ENCODE data around the gene C1orf116.
A peak's percentile ranks its signal among the peaks of the same experiment; 100 is the strongest.

The C1orf116 gene

GRCh38 chr1:207018707-207019106, 13.8 kb downstream of the C1orf116 start:
- DNase-seq = no peak

DNA sequence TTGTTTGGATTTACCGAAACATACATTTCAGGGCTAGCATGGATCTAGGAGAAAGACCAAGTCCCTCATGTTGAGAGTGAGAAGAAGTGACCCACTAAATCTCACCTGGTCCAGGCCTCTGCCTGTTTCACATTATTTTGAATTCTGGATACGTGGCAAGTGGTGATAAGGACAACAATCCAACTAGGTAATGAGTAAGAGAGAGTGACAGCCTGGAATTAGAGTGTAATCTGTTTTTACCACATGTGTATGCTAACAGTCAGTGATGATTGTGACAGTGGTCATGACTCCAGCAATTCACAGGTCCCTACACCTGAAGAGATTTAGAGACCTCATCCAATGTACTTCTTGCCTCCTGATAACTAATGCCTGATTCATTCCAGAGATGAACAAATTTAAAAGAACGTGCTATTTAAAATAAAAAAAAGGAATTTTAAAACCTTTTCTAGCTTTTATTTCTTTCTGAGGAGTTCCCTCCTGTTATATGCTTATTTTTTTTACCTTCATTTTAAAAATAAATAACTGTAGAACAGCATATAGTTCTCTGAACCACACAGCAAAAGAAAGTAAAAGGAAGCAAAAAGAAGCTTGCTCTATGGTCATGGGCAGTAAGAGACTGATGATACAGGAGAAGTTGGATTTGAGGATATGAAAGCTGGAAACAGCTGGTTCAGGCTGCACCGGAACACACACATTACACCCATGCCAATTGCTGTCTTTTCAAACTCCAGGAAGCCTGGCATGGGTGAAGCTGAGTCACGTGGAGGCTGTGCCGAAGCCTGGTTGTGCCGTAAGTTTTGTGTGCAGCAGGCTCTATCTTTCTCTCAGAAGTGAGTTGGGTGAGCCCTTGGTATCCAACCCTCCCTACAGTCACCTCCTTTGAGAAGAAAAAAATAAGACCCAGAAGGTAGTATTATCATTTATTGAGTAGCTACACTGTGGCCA, 14.7 kb downstream of the C1orf116 start:
- DNase-seq = no peak

- no peak for DNase-seq
Observed at GRCh38 chr1:207015791-207016190, 16.8 kb downstream of the C1orf116 start.

- DNase-seq = no peak
Observed at GRCh38 chr1:207014728-207015127, 17.8 kb downstream of the C1orf116 start.

- DNase-seq = no peak
Observed at GRCh38 chr1:207013321-207014085, 19.1 kb downstream of the C1orf116 start.

DNA sequence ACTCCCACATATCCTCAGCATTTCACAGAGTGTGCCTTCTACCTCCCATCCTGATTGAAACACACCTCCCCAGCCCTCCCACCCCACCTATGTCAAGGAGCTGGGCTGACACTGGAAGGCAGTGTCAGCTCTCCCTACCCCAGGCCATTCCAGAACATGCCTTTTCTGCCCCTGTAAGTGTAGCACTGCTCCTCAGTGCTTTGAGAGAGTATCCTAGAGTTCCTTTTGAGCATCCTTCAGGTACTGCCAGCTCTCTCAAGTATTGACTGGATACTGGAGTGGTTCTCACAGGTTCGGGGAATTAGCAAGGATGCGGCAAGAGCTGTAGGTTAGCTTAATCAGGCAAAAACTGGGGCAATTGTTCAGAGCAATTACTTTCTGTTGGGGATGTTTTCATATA, 21.8 kb downstream of the C1orf116 start:
- no peak for DNase-seq

- DNase-seq = no peak
Observed at GRCh38 chr1:207009945-207010344, 22.6 kb downstream of the C1orf116 start.

DNA sequence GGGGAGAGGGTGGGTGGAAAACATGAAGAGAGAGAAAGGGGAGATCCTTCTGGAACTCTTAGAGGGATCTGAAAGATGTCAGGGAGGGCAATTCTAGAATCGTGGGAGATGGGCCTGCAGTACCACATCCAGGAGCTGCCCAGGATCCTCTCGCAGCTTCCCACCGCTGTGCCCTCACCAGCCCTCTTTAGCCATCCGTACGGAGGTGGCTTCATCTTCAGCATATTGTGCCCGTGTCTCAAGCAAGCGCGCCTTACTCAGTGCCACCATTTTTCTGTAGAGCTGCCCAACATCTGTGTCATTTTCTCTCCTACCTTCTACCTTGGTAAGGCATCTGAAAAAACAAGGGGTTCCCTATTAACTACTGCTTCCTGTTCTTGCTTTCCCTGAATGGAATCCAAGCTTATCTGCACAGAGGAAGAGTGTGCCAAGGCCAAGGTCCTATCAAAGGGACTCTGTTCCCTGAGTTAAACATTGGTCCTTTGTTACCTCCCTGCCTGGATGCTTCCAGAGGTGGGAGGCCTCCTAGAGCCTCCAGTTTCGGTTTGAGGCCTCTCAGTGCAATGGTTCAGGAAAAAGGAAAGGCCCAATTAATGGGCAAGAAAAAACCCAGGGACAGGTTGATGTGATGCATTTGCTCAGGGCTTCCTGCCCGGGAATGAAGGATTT, 23.2 kb downstream of the C1orf116 start:
- DNase-seq = no peak

DNA sequence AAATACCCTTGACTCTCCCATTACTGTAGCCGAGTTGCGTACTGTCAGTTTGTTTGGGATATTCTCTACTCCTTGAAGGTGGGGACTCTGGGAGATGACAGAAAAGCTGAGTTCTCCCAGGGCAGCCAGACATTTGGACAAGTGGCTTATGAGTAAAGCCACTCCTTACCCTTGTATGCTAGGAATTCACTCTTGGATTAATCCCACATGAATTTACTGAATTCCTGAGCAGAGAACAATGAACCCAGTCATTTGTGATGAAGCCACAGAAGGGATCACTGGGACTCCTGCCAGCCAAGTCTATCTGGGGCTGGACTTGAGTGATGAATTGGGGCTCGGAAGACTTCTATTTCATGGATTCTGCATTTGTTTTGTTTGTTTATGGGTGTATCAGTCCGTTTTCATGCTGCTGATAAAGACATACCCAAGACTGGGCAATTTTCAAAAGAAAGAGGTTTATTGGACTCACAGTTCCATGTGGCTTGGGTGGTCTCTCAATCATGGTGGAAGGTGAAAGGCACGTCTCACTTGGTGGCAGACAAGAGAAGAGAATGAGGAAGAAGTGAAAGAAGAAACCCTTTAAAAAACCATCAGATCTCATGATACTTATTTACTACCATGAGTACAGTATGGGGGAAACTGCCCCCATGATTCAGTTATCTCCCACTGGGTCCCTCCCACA, 25.1 kb downstream of the C1orf116 start:
- DNase-seq = peak; percentile 70

DNA sequence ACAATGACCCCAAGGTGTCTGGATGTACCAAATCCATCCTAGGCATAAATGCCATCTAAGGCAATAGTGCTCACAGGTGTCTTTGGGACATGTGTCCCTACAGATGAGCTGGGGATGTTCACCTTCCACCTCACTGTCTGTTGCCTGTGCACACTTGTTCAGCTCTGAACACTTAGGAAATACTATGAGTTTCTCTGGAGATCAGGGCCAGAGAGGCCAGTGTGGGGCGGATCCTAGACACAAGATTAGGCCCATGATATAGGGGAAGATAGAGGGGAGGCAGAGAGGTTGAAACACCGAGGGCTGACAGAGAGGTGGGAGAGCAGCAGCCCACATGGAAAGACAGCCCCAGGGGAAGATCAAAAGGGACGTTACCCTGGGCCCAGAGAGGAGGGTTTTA, 25.6 kb downstream of the C1orf116 start:
- DNase-seq = no peak

GRCh38 chr1:207006083-207006482, 26.5 kb downstream of the C1orf116 start:
- DNase-seq = no peak

DNA sequence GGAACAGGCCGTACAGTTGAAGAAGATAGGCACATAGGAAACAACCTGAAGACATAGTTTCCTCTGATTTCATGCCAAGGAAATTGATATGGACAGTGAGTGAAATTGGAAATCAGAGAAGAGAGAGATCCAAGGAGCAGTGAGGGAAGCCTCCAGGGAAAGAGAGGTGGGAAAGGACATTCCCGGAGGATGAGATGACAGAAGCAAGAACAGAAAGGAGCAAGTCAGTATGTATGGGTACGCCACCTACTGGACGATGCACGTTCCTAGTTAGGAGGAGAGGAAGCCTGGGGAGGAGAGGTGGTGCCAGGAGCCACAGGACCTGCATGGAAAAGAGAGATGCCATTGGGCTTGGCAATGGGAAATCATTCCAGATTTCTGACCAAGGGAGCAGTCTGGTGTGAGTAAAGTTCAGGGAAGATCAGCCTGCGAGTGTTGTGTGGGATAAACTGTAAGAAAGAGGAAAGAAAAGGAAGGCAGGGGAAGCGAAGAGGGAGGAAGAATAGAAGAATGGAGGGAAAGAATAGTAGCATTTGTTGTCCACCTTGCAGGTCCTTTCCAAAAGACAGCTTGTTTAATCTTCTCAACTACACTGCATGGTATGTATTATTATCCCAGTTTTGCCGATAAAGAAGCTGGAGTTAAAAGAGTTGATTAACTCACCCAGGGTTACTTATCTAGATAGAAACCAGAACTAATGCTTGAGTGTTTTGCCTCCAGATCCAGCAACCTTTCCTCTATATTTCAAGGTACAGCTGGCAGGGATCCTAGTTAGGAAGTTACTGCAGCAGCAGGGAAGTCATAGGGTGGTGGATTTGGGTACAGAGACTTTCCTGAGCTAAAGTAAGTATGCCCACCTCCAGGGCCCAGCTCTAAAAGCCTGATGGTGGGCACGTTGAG, 27.4 kb downstream of the C1orf116 start:
- no peak for DNase-seq

- DNase-seq = no peak
Observed at GRCh38 chr1:207003210-207003609, 29.3 kb downstream of the C1orf116 start.

DNA sequence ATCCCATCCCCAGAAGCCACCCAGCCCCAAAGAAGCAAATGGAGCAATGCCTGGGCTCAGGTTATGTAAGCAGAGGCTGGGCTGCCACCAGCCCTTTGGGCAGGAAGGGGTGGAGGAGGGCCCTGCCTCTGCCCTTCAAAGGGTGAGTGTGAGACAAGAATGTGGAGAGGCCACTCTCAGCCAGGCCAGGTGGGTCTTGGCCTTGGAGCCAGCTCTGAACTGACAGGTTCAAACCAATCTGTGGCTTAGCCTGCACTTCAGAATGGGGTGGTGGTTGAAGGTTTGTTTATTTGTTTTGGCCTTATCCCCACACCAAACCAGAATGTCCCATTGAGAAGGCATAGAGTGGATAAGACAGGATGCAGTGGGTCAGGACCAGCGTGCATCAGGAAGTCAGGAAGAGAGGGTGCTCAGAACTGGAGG, 29.8 kb downstream of the C1orf116 start:
- DNase-seq = no peak

DNA sequence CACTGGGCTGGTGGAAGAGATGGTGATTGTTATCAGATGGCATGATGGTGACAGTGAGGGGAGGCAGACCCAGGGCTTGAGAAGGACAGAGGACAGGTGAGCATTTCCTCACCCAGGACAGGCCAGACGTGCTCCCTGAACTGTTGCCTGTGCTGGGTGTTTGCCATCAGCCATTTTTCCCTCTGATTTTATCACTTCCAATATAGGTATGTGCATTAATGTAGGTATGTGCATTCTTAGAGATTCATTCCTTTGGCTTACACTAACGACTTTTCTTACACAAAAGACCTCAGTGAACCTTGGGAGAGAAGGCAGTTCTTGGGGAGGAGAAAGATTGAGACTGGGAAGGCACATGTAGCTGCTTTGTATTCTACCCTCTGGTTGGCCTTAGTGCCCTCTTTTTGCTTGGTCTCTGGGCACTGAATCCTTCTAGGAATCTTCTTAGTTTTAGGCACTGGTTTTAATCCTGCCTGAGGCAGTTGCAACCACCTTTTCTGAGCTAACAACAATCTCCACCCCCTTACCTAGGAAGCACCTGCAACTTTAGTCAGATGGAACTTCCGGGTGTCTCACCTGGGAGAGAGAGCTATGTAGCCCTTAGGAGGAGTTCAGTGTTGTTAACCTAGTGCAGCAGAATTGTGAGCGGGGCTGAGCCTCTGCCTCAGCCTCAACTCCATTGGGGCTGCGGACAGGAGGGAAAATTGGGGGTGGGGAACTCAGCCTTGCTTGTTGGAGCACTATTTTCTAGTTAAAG, 30.9 kb downstream of the C1orf116 start:
- DNase-seq = no peak

DNA sequence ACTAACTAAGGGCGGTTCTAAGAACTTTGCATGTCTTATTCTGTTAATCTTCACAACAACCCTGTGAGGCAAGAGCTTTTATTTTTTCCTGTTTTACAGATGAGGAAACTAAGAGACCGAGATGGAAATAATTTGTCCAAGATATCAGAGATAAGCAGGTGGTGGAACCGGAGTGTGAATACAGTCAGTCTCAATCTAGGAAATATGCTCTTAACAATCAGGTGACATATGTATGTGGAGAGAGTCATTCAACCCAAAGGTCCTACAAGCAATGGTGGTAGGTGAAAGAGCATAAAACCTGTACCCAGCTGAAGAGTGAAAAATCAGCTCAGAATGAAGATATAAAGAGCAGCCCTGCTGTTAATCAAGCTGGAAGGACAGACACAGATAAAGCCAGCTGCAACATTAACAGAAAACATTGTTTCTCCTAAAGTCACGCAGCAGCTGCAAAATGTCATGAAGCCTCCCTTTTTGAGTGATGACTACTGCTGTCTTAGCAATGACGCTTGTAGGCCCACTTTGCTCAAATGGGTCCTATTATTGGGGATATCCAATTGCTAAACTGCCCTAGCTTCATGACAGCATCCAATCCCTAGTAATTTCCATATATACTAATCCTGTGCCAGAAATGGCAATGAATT, 31.8 kb downstream of the C1orf116 start:
- no peak for DNase-seq

GRCh38 chr1:206998816-206999215, 33.7 kb downstream of the C1orf116 start:
- DNase-seq = no peak

DNA sequence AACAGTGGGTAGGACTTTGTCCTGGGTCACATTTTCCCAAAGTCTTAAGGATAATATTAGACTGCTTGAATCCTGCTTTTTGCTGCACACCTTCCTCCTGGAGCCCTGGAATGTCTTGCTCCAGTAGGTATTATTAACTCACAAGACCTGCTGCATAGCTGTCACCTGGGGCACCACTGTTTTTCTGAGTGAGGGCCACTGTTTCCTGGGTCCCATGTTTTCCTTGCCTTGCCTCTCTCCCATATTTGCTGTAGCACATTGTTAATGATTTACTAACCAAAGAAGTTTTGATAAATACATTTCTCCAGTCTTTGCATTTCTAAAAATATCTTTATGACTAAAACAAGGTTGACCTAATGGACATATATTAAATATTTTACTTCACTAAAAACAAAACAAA, 39.8 kb downstream of the C1orf116 start:
- DNase-seq = no peak

- DNase-seq = no peak
Observed at GRCh38 chr1:206987873-206988272, 44.7 kb downstream of the C1orf116 start.

DNA sequence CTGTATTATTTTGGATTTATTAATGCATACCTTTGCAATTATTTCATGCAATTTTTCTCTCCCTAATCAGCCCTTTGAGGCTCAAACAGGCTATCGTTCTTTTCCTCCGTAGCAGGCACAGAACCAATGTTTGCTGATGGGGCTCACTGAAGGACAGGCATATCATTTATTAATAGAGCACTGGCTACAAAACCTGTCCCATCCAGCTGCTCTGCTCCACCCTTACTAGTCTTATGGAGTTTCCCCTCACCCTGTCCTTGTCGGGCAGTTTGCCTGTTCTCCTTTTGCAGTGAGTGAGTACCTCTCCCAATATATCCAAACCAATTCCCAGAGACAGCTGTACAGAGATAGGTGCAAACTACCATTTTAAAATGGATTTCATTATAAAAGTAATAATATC, 45.7 kb downstream of the C1orf116 start:
- DNase-seq = no peak
